ENCODE data around the gene STYK1. TPM values are rescaled to one million over a fixed set of nuclear protein-coding genes. Genes with fewer than 3 reads are reported as not detected.
"Not testable (repeated sequence)": the region's sequence is repeated elsewhere in the genome, so short reads cannot be mapped to it uniquely, and the experiment has no call there.

The STYK1 gene
- polyA plus RNA-seq, 3 donors, result not detected

DNA sequence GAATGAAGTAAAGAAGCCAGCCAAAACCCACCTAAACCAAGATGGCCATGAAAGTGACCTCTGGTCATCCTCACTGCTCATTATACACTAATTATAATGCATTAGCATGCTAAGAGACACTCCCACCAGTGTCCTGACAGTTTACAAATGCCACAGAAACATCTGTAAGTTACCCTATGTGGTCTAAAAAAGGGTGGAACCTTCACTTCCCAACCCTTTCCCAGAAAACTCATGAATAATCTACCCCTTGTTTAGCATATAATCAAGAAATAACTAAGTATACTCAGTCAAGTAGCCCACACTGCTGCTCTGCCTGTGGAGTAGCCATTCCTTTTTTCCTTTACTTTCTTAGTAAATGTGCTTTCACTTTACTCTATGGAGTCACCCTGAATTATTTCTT, 19.8 kb downstream of the STYK1 start:
- H3K4me3 Mint-ChIP-seq, result no peak overlapping the region
- no peaks in the 10 kb centered on the region for H4K20me1 ChIP-seq (ENCODE audit: insufficient read depth, low read length)
- no peaks in the 10 kb centered on the region for H3K36me3 ChIP-seq (replicated peaks in 1 of 2; ENCODE audit: control insufficient read depth in 1 of 2, insufficient read depth in 2 of 2, low read length in 2 of 2)
- intact Hi-C loops (cut with micrococcal nuclease), result no loop called here
- no peaks in the 10 kb centered on the region for H3K4me1 ChIP-seq (ENCODE audit: control insufficient read depth in 1 of 2, insufficient read depth in 2 of 2, low read length in 2 of 2)
- no peak overlapping the region for H3K27ac Mint-ChIP-seq
- no peak overlapping the region for H2AFZ ChIP-seq (ENCODE audit: insufficient read depth, low read depth, low read length, poor library complexity, severe bottlenecking)
- H3K27me3 ChIP-seq (ENCODE audit: control insufficient read depth in 2 of 2, insufficient read depth in 2 of 2, low read length in 2 of 2), result no peaks in the 10 kb centered on the region
- DNase-seq, result no peak
- H3K9ac ChIP-seq (ENCODE audit: insufficient read depth, low read length, poor library complexity, severe bottlenecking), result no peak overlapping the region
- no peaks in the 10 kb centered on the region for H3K36me3 Mint-ChIP-seq
- H3K4me2 ChIP-seq (replicated peaks; ENCODE audit: extremely low read depth, low read length, poor library complexity, severe bottlenecking), result no peak overlapping the region
- H3K79me2 ChIP-seq (ENCODE audit: insufficient read depth, low read length), result no peaks in the 10 kb centered on the region
- no peak overlapping the region for H3K4me3 ChIP-seq (replicated peaks in 1 of 3; ENCODE audit: low read depth in 2 of 3, low read length in 3 of 3)
- peaks cover 0 to 17% (median 13%) of the 10 kb centered on the region in 7 donors for H3K9me3 Mint-ChIP-seq
- TF ChIP-seq, protein P1, sequence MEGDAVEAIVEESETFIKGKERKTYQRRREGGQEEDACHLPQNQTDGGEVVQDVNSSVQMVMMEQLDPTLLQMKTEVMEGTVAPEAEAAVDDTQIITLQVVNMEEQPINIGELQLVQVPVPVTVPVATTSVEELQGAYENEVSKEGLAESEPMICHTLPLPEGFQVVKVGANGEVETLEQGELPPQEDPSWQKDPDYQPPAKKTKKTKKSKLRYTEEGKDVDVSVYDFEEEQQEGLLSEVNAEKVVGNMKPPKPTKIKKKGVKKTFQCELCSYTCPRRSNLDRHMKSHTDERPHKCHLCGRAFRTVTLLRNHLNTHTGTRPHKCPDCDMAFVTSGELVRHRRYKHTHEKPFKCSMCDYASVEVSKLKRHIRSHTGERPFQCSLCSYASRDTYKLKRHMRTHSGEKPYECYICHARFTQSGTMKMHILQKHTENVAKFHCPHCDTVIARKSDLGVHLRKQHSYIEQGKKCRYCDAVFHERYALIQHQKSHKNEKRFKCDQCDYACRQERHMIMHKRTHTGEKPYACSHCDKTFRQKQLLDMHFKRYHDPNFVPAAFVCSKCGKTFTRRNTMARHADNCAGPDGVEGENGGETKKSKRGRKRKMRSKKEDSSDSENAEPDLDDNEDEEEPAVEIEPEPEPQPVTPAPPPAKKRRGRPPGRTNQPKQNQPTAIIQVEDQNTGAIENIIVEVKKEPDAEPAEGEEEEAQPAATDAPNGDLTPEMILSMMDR (IDR thresholded peaks at IDR 0.05), result no peak
- H3K27ac ChIP-seq (ENCODE audit: low read depth in 1 of 2, low read length in 2 of 2), result no peak overlapping the region
- peaks cover 0 to 4% of the 10 kb centered on the region in 2 donors for H3K9me3 ChIP-seq (replicated peaks in 1 of 2; ENCODE audit: control insufficient read depth in 1 of 2, insufficient read depth in 1 of 2, low read length in 2 of 2)
- no peaks in the 10 kb centered on the region for H3K4me1 Mint-ChIP-seq
- H3K27me3 Mint-ChIP-seq (ENCODE audit: low read depth in 3 of 3), result peaks cover 0 to 7% (median 0%) of the 10 kb centered on the region in 3 donors

DNA sequence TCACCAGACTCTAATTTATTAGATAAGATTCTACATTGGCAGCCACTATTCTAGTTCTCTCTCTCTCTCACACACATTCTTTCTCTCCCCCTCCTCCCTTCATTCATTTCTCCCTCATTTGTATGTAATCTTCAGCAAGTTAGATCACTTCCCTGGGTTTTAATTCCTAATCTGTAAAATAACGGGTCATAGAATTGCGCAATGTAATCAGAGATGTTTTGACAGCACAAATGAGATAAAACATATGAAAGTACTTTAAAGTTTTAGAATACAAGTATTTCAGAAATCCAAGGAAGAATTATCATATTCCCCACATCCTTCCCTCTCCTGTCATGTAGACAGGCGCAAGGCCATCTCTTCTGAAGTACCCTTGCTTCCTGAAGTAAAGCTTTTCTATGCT, 21.7 kb downstream of the STYK1 start:
- intact Hi-C loops (cut with micrococcal nuclease), result no loop called here
- Histone ChIP-seq H3K9ac (ENCODE audit: insufficient read depth, low read length, poor library complexity, severe bottlenecking) (no peak overlapping the region), H3K27me3 (ENCODE audit: control insufficient read depth in 2 of 2, insufficient read depth in 2 of 2, low read length in 2 of 2) (no peaks in the 10 kb centered on the region), H3K36me3 (replicated peaks in 1 of 2; ENCODE audit: control insufficient read depth in 1 of 2, insufficient read depth in 2 of 2, low read length in 2 of 2) (no peaks in the 10 kb centered on the region), H2AFZ (ENCODE audit: insufficient read depth, low read depth, low read length, poor library complexity, severe bottlenecking) (no peak overlapping the region), H3K9me3 (replicated peaks in 1 of 2; ENCODE audit: control insufficient read depth in 1 of 2, insufficient read depth in 1 of 2, low read length in 2 of 2) (peaks cover 3 to 5% of the 10 kb centered on the region in 2 donors), H4K20me1 (ENCODE audit: insufficient read depth, low read length) (no peaks in the 10 kb centered on the region), H3K4me2 (replicated peaks; ENCODE audit: extremely low read depth, low read length, poor library complexity, severe bottlenecking) (no peak overlapping the region), H3K4me3 (replicated peaks in 1 of 3; ENCODE audit: low read depth in 2 of 3, low read length in 3 of 3) (no peak overlapping the region), H3K4me1 (ENCODE audit: control insufficient read depth in 1 of 2, insufficient read depth in 2 of 2, low read length in 2 of 2) (no peaks in the 10 kb centered on the region), H3K27ac (ENCODE audit: low read depth in 1 of 2, low read length in 2 of 2) (no peak overlapping the region), H3K79me2 (ENCODE audit: insufficient read depth, low read length) (no peaks in the 10 kb centered on the region)
- TF ChIP-seq, protein P1 (IDR thresholded peaks at IDR 0.05), result no peak
- H3K4me1 Mint-ChIP-seq, result no peaks in the 10 kb centered on the region
- no peak overlapping the region for H3K27ac Mint-ChIP-seq
- H3K9me3 Mint-ChIP-seq, result peaks cover 4 to 22% (median 17%) of the 10 kb centered on the region in 7 donors
- no peak overlapping the region for H3K4me3 Mint-ChIP-seq
- H3K36me3 Mint-ChIP-seq, result no peaks in the 10 kb centered on the region
- no peak for DNase-seq
- no CpG with 5 or more reads among the region's 3 CpGs for WGBS (ENCODE audit: insufficient coverage)
- peaks cover 0 to 8% (median 0%) of the 10 kb centered on the region in 3 donors for H3K27me3 Mint-ChIP-seq (ENCODE audit: low read depth in 3 of 3)

DNA sequence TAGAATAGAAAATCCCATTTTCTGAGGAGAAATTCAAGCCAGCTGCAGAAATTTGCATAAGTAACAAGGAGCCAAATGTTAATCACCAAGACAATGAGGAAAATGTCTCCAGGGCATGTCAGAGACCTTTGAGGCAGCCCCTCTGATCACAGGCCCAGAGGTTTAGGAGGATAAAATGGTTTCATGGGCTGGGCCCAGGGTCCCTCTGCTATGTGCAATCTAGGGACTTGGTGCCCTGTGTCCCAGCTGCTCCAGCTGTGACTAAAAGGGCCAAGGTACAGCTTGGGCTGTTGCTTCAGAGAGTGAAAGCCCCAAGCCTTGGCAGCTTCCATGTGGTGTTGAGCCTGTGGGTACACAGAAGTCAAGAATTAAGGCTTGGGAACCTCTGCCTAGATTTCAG, 27.3 kb downstream of the STYK1 start:
- DNase-seq; H3K4me2 ChIP-seq (replicated peaks; ENCODE audit: extremely low read depth, low read length, poor library complexity, severe bottlenecking); intact Hi-C loops (cut with micrococcal nuclease); H3K27me3 ChIP-seq (ENCODE audit: control insufficient read depth in 2 of 2, insufficient read depth in 2 of 2, low read length in 2 of 2); H2AFZ ChIP-seq (ENCODE audit: insufficient read depth, low read depth, low read length, poor library complexity, severe bottlenecking); H3K27ac ChIP-seq (ENCODE audit: low read depth in 1 of 2, low read length in 2 of 2); H3K9ac ChIP-seq (ENCODE audit: insufficient read depth, low read length, poor library complexity, severe bottlenecking); H3K27me3 Mint-ChIP-seq (ENCODE audit: low read depth in 3 of 3); H3K4me3 Mint-ChIP-seq; H3K79me2 ChIP-seq (ENCODE audit: insufficient read depth, low read length); H3K27ac Mint-ChIP-seq; H3K4me1 ChIP-seq (ENCODE audit: control insufficient read depth in 1 of 2, insufficient read depth in 2 of 2, low read length in 2 of 2); H3K36me3 ChIP-seq (replicated peaks in 1 of 2; ENCODE audit: control insufficient read depth in 1 of 2, insufficient read depth in 2 of 2, low read length in 2 of 2); H4K20me1 ChIP-seq (ENCODE audit: insufficient read depth, low read length); H3K4me3 ChIP-seq (replicated peaks in 1 of 3; ENCODE audit: low read depth in 2 of 3, low read length in 3 of 3); H3K36me3 Mint-ChIP-seq; H3K4me1 Mint-ChIP-seq: not testable (repeated sequence)
- H3K9me3 Mint-ChIP-seq, result peaks cover 18 to 31% (median 28%) of the 10 kb centered on the region in 7 donors
- H3K9me3 ChIP-seq (replicated peaks in 1 of 2; ENCODE audit: control insufficient read depth in 1 of 2, insufficient read depth in 1 of 2, low read length in 2 of 2), result peaks cover 15 to 20% of the 10 kb centered on the region in 2 donors

All from CD14-positive monocyte (primary cell).